ENCODE data around the gene NLGN1.

Gene NLGN1

GRCh38 chr3:173933113-173933512 is 535.6 kb downstream of the NLGN1 start:
- no peak overlapping the region for H3K4me3 ChIP-seq (ENCODE audit: low read length)
- no peak for DNase-seq (ENCODE audit: low read depth)
- TF ChIP-seq CTCF (conservative IDR thresholded peaks at IDR 0.05; ENCODE audit: low read length) = no peak

GRCh38 chr3:173936316-173936715 is 538.8 kb downstream of the NLGN1 start:
- H3K4me3 ChIP-seq (ENCODE audit: low read length) = no peak overlapping the region
- TF ChIP-seq CTCF (conservative IDR thresholded peaks at IDR 0.05; ENCODE audit: low read length) = no peak
- DNase-seq (ENCODE audit: low read depth) = no peak

- peak; percentile 58 for DNase-seq (ENCODE audit: low read depth)
- TF ChIP-seq CTCF (conservative IDR thresholded peaks at IDR 0.05; ENCODE audit: low read length) = no peak
- H3K4me3 ChIP-seq (ENCODE audit: low read length) = no peak overlapping the region
Observed at GRCh38 chr3:173938159-173938558, 540.6 kb downstream of the NLGN1 start.

GRCh38 chr3:173938616-173939015 is 541.1 kb downstream of the NLGN1 start:
- no peak for DNase-seq (ENCODE audit: low read depth)
- no peak for TF ChIP-seq CTCF (conservative IDR thresholded peaks at IDR 0.05; ENCODE audit: low read length)

GRCh38 chr3:173939331-173939730 is 541.8 kb downstream of the NLGN1 start:
- no peak for TF ChIP-seq CTCF (conservative IDR thresholded peaks at IDR 0.05; ENCODE audit: low read length)
- no peak overlapping the region for H3K4me3 ChIP-seq (ENCODE audit: low read length)
- no peak for DNase-seq (ENCODE audit: low read depth)

More at GRCh38 chr3:173938616-173939015, 541.1 kb downstream of the NLGN1 start:
- H3K4me3 ChIP-seq (ENCODE audit: low read length) = no peak overlapping the region

- H3K4me3 ChIP-seq (ENCODE audit: low read length) = no peak overlapping the region
- no peak for DNase-seq (ENCODE audit: low read depth)
- TF ChIP-seq CTCF (conservative IDR thresholded peaks at IDR 0.05; ENCODE audit: low read length) = no peak
Observed at GRCh38 chr3:173943264-173943663, 545.7 kb downstream of the NLGN1 start.

- no peak for TF ChIP-seq CTCF (conservative IDR thresholded peaks at IDR 0.05; ENCODE audit: low read length)
- no peak for DNase-seq (ENCODE audit: low read depth)
- H3K4me3 ChIP-seq (ENCODE audit: low read length) = no peak overlapping the region
Observed at GRCh38 chr3:173945170-173945569, 547.6 kb downstream of the NLGN1 start.
